Mammary epithelial cell (primary cell): Measurements from ENCODE around the gene CDHR2.

ENCODE experiments used
- EZH2 ChIP-seq: IDR thresholded peaks from 2 replicates; pipeline ENCODE4 v1.6.1; 2012; ENCODE audit warnings: low read length, inconsistent platforms, borderline replicate concordance
- TF ChIP-seq, protein P1 (sequence below), 2 donors: IDR thresholded peaks in 1 of 2; conservative IDR thresholded peaks in 1 of 2; 2 replicates each; pipeline ENCODE4 v1.5.1; 2011 to 2012; ENCODE audit warnings: inconsistent platforms in 2 of 2, low read length in 2 of 2, mild to moderate bottlenecking in 2 of 2, control low read depth in 1 of 2, low read depth in 1 of 2; ENCODE audit not compliant: insufficient read depth in 1 of 2; ENCODE audit errors: extremely low read depth in 1 of 2

DNA sequence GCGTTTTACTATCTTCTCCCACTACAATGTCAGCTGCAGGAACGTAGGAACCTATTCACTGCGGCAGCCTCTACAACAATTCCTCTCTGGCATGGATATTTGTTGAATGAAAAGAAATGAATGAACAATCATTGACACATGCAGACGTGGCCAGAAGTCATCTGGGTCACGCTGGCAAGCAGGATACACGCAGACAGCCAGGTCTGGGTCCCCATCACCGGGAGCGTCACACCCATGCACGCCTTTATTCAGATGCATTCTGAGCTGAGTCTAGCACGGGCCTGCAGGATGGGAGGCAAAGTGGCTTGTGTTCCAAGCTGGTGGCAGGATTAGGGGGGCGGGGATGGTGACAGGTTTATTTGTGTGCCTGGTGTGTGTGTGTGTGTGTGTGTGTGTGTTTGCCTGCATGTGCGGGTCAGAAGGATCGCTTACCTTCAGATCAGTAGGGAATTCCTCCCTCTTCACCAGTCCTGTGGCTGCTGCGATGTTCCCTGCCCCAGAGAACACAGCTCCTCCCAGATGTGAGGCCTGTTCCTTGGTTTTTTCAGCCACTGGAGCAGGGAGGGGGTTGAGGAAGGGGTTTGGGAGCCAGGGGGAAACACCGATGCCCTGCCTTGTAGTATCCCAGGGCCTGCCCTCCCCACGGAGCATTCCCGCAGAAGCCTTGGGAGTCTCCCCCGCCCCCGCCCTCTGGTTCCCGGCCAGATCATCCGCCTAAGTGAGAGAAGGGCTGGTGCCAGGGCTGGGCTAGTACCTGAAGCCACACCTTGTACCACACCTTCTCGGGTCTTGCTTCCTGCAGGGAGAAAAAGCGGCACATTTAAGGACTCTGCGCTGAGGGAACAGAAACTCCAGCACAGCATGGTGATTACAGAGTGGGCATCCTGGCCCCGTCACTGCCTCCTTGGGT lies 77.1 kb downstream of the CDHR2 start:
- TF ChIP-seq, protein P1, sequence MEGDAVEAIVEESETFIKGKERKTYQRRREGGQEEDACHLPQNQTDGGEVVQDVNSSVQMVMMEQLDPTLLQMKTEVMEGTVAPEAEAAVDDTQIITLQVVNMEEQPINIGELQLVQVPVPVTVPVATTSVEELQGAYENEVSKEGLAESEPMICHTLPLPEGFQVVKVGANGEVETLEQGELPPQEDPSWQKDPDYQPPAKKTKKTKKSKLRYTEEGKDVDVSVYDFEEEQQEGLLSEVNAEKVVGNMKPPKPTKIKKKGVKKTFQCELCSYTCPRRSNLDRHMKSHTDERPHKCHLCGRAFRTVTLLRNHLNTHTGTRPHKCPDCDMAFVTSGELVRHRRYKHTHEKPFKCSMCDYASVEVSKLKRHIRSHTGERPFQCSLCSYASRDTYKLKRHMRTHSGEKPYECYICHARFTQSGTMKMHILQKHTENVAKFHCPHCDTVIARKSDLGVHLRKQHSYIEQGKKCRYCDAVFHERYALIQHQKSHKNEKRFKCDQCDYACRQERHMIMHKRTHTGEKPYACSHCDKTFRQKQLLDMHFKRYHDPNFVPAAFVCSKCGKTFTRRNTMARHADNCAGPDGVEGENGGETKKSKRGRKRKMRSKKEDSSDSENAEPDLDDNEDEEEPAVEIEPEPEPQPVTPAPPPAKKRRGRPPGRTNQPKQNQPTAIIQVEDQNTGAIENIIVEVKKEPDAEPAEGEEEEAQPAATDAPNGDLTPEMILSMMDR (conservative IDR thresholded peaks at IDR 0.05 in 1 of 2, IDR thresholded peaks at IDR 0.05 in 1 of 2; ENCODE audit: extremely low read depth in 1 of 2, insufficient read depth in 1 of 2, low read depth in 1 of 2, low read length in 2 of 2), result no peak
- TF ChIP-seq EZH2, result no peak
